HG02970 (cell line): ENCODE measurements around the gene APOBEC3H.

ENCODE experiments used
- ATAC-seq: cut with Tn5 transposase; IDR thresholded peaks from one replicate; pipeline ENCODE4 v1.9.1; 2021; ENCODE audit warnings: mild to moderate bottlenecking, moderate library complexity, moderate number of reproducible peaks; ENCODE audit not compliant: unreplicated experiment, low FRiP score

APOBEC3H gene

DNA sequence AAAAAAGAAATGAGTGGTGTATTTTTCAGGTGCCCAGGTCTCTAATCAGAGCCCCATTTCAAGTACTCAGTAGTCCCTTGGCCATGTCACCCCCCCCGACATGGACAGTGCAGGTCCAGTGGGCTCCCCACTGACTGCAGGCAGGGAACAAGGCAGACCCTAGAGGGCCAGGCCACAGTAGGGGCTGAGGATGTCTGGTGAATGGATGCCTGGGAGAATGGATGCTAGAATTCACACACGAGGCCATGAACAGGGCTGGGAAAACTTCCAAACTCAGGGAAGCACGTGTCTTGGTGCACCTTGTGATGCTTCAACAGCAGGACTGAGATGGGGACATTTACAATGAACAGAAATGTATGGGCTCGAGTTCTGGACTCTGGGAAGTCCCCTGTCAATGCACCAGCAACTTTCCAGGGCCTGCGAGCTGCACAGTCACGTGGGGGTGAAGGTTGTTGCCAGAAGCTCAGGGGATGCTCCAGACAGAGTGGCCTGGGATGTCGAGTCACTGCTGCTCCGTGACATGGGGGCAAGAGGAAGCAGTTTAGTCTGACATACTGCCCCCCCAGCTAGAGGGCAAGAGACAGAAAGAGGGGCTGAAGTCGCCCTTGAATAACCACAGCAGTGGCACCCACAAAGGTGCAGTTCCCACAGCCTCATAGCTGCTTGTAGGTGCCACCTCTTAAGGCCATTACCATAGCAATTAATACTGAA is 16.8 kb upstream of the APOBEC3H start:
- ATAC-seq: no peak

- ATAC-seq: no peak
Observed at GRCh38 chr22:39081016-39081415, 16.0 kb upstream of the APOBEC3H start.

GRCh38 chr22:39081598-39081997 is 15.4 kb upstream of the APOBEC3H start:
- ATAC-seq: no peak

DNA sequence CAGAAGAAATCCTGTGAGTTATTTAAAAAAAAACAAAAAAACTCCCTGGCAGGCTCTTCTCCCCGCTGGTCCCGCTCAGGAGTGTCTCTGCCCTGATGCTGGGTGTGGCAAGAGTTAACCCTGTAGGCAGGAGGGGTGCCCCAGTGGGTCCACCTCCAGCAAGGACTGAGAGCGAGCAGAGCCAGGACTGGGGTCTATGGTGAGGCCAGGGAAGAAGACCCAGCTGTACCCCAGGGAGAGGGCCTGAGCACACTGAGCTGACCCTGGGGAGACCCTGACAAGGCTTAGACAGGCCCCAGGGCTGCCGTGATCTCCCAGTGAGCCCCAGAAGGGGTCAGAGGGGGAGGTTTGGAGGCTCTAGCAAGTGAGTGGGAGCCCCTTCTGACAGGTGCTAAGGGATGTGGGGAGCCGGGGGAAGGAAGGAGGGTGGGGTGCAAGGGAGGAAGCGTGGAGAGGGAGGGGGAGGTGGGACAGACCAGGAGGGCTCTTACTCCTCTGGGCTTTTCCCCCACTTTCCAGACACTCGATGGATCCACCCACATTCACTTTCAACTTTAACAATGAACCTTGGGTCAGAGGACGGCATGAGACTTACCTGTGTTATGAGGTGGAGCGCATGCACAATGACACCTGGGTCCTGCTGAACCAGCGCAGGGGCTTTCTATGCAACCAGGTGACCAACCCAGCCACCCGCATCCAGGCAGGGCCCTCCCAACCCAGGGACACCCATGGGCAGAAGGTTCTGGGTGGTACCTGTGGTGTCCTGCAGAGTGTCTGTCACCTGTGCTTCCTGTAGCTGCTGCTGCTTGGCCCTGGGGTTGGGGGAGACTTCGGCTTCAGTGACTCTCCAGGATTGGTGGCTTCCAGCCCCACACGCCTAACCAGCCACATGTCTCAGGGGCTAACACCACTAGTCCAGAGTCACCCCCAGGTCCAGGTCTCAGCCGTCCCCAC is 13.6 kb upstream of the APOBEC3H start:
- no peak for ATAC-seq

DNA sequence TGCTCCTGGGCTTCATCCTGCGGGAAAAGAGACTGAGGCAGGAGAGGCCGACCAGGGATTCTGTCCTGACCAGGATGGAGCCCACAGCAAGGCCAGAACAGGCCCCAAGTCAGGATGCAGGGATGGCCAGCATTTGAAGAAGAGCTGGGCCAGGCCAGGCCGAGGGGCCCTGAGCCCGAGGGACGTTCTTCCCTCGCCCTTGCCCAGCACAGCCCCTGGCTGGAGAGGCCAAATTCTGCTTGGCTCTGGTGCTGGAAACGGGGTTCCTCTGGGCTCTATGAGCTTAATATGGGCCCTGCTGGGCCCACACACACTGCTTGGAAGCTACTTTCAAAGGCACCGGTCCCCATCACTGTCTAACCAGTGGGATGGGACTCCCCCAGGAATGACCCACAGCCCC is 12.4 kb upstream of the APOBEC3H start:
- ATAC-seq: no peak

GRCh38 chr22:39087098-39087497 is 9.9 kb upstream of the APOBEC3H start:
- no peak for ATAC-seq

GRCh38 chr22:39087881-39088684 is 9.0 kb upstream of the APOBEC3H start:
- ATAC-seq: no peak

- no peak for ATAC-seq
Observed at GRCh38 chr22:39088685-39089032, 8.4 kb upstream of the APOBEC3H start.

- ATAC-seq: no peak
Observed at GRCh38 chr22:39089928-39090327, 7.1 kb upstream of the APOBEC3H start.

DNA sequence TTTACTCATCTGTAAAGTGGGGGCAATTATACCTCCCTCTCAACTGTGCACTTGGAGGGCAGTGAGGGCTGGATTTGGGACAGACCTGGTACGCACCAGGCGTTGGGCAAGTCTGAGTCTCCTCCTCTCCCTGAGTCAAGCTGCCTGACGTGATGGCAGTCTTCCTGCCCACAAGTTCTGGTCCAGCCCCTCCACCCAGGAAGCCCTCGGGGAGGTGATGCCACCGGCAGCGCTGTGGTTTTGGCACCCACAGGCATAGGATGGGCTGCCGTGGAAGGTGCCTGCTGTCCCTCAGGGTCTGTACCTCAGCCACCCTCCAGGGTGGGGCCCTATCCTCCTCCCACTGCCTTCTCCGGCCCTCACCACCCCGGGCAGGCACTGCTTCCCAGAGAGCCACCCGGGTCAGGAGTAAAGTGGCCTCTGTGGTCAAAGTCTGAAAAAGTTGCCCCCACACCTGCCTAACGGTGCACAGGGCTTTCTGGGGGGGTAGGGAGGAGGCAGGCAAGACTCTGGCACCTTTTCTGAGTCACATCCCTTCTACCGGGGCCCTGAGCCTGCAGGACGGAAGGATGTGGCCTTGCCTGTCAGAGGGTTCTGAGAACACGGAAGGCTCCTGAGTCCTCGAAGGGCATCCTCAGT is 6.5 kb upstream of the APOBEC3H start:
- ATAC-seq: no peak

GRCh38 chr22:39091126-39092081 is 5.6 kb upstream of the APOBEC3H start:
- no peak for ATAC-seq

DNA sequence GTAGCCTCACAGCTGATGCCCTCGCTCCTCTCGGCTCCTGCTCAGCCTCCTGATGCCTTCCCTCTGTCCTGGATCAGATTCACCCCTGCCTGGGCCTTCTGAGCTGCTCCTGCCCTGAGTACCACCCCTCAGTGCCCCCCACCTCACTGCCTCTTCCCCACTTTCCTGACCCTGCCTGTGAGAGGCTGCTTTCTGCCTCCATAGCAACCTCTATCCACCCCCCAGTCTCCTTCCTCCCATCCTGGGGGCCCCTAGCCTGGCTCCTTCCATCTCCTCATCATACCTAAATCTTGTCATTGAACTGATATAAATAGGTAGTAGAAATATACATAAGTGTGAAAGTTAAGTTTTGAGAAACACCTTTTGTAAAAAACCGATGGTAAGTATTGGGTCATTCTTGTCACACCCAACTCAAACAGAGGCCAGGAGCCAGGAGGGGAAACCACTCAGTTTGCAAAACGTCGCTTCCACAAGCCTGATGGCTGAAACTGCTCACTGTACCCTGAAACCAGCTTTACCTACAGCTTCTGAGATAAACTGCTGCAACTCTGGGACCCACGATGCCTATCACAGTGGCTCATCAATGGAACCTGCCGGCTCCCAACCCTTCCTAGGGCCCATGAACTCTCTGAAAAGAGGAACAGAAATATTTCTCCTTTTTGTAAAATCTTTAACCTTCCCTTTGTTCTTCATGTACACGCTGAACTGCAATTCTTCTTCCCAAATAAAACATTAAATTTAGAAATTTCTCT is 4.8 kb upstream of the APOBEC3H start:
- ATAC-seq: no peak

DNA sequence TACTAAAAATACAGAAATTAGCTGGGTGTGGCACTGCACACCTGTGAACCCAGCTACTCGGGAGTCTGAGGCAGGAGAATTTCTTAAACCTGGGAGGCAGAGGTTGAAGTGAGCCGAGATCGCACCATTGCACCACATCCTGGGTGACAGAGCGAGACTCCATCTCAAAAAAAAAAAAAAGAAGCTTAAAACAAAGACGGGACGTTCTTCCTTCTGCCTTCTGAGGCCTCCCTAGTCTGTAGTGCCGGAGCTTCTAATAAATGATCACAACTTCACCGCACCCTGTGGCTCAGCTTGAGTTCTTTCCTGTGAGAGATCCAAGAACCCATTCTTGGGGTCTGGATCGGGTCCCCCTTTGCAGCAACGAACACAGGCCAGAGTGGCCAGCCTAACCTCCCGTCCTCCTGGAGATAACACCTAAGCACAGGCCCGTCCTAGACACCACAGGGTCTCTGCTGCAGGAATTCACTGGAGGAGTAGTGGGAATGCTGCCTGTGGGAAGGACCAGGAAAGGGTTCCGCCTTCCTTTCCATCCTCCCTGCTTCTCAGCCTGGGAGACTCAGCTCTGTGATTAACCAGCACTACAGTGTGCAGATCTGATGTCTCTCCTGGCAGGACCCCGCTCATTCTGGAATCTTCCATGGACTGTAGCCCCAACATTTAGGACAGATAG is 2.2 kb upstream of the APOBEC3H start:
- no peak for ATAC-seq

GRCh38 chr22:39095971-39096370 is 1.1 kb upstream of the APOBEC3H start:
- ATAC-seq: no peak

DNA sequence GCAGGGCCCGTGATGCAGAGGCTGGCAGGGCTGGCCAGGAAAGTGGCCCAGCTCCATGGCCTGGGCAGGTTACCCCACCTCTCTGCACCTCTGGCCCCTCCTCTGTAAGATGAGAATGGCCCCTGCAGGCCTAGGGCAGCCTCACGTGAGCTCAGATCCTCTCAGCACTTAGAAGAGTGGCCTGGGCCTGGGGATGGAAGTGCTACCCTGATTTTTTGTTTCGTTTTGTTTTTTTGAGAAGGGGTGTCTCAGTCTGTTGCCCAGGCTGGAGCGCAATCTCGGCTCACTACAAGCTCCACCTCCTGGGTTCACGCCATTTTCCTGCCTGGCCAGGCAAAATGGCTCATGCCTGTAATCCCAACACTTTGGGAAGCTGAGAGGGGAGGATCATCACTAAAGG is 982 bp downstream of the APOBEC3H start:
- ATAC-seq: no peak

GRCh38 chr22:39098576-39098975 is 1.5 kb downstream of the APOBEC3H start:
- no peak for ATAC-seq

DNA sequence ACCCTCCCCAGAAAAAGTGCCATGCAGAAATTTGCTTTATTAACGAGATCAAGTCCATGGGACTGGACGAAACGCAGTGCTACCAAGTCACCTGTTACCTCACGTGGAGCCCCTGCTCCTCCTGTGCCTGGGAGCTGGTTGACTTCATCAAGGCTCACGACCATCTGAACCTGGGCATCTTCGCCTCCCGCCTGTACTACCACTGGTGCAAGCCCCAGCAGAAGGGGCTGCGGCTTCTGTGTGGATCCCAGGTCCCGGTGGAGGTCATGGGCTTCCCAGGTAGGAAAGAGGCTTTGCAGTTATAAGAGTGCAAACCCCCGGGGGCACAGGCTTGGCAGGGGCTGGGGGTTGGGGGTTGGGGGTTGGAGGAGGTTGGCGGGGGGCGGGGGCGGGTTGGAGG is 4.2 kb downstream of the APOBEC3H start:
- no peak for ATAC-seq

DNA sequence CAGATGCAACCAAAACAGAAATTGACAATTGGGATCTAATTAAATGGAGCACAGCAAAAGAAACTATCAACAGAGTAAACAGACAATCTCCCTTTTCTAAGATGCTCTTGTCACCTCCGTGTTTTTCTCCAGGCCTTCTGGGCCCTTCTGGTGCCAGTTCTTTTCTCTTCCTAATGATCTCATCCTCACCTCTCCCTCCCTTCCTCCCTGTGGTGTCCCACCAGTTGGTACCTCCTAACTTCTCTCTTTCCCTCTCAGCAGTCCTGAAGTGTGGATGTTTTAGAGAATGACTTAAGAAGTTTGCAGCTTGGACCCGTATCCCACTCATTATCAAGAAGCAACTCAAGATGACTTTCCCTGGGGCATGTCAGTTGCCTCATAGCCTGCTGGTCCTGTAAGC is 6.4 kb downstream of the APOBEC3H start:
- no peak for ATAC-seq
